ENCODE measurements around the gene BMPER. TPM values are rescaled to one million over a fixed set of nuclear protein-coding genes. Genes with fewer than 3 reads are reported as not detected.

The BMPER gene
- total RNA-seq, 1 donor from 2014 or later: 5.2 TPM

- no peak for TF ChIP-seq POLR2AphosphoS5 (IDR thresholded peaks at IDR 0.05; ENCODE audit: insufficient read depth in 1 of 2, low read depth in 1 of 2)
- no peak for TF ChIP-seq CTCF (IDR thresholded peaks at IDR 0.05)
- no peak for TF ChIP-seq POLR2A (IDR thresholded peaks at IDR 0.05)
- DNase-seq (ENCODE audit: extremely low spot score in 2 of 2): no peak
- Histone ChIP-seq H3K4me3 (no peak overlapping the region), H3K27me3 (no peaks in the 10 kb centered on the region), H3K36me3 (no peaks in the 10 kb centered on the region), H3K27ac (no peak overlapping the region), H3K4me1 (no peaks in the 10 kb centered on the region), H3K9me3 (no peaks in the 10 kb centered on the region)
- intact Hi-C loops (cut with DNase I): no loop called here
These were observed 143.1 kb downstream of the BMPER start for GRCh38 chr7:34048445-34048844.

- DNase-seq (ENCODE audit: extremely low spot score in 2 of 2): no peak
- TF ChIP-seq POLR2AphosphoS5 (IDR thresholded peaks at IDR 0.05; ENCODE audit: insufficient read depth in 1 of 2, low read depth in 1 of 2) (no peak), POLR2A (IDR thresholded peaks at IDR 0.05) (no peak), CTCF (IDR thresholded peaks at IDR 0.05) (no peak)
- intact Hi-C loops (cut with DNase I): no loop called here
- H3K4me1 ChIP-seq: no peaks in the 10 kb centered on the region
- H3K27ac ChIP-seq: no peak overlapping the region
- H3K27me3 ChIP-seq: no peaks in the 10 kb centered on the region
- no peaks in the 10 kb centered on the region for H3K9me3 ChIP-seq
- H3K4me3 ChIP-seq: no peak overlapping the region
- H3K36me3 ChIP-seq: no peaks in the 10 kb centered on the region
These were observed 148.7 kb downstream of the BMPER start for GRCh38 chr7:34054075-34054474.

- H3K36me3 ChIP-seq: no peaks in the 10 kb centered on the region
- intact Hi-C loops (cut with DNase I): no loop called here
- no peak for TF ChIP-seq POLR2A (IDR thresholded peaks at IDR 0.05)
- TF ChIP-seq CTCF (IDR thresholded peaks at IDR 0.05): no peak
- no peak for TF ChIP-seq POLR2AphosphoS5 (IDR thresholded peaks at IDR 0.05; ENCODE audit: insufficient read depth in 1 of 2, low read depth in 1 of 2)
- H3K9me3 ChIP-seq: no peaks in the 10 kb centered on the region
- H3K27me3 ChIP-seq: no peaks in the 10 kb centered on the region
- no peak overlapping the region for H3K4me3 ChIP-seq
- DNase-seq (ENCODE audit: extremely low spot score in 2 of 2): no peak
- H3K4me1 ChIP-seq: no peaks in the 10 kb centered on the region
- H3K27ac ChIP-seq: no peak overlapping the region
These were observed 151.8 kb downstream of the BMPER start for GRCh38 chr7:34057136-34057535.

- no peak overlapping the region for H3K27ac ChIP-seq
- no peaks in the 10 kb centered on the region for H3K9me3 ChIP-seq
- H3K4me3 ChIP-seq: no peak overlapping the region
- TF ChIP-seq CTCF (IDR thresholded peaks at IDR 0.05) (no peak), POLR2A (IDR thresholded peaks at IDR 0.05) (no peak), POLR2AphosphoS5 (IDR thresholded peaks at IDR 0.05; ENCODE audit: insufficient read depth in 1 of 2, low read depth in 1 of 2) (no peak)
- no peaks in the 10 kb centered on the region for H3K36me3 ChIP-seq
- intact Hi-C loops (cut with DNase I): no loop called here
- no peak for DNase-seq (ENCODE audit: extremely low spot score in 2 of 2)
- H3K4me1 ChIP-seq: no peaks in the 10 kb centered on the region
- H3K27me3 ChIP-seq: no peaks in the 10 kb centered on the region
These were observed 152.6 kb downstream of the BMPER start for GRCh38 chr7:34057956-34058355.

GRCh38 chr7:34058801-34059135 lies 153.4 kb downstream of the BMPER start:
- H3K4me3 ChIP-seq: no peak overlapping the region
- no peak for DNase-seq (ENCODE audit: extremely low spot score in 2 of 2)
- no peaks in the 10 kb centered on the region for H3K9me3 ChIP-seq
- H3K4me1 ChIP-seq: no peaks in the 10 kb centered on the region
- H3K36me3 ChIP-seq: no peaks in the 10 kb centered on the region
- TF ChIP-seq CTCF (IDR thresholded peaks at IDR 0.05) (no peak), POLR2AphosphoS5 (IDR thresholded peaks at IDR 0.05; ENCODE audit: insufficient read depth in 1 of 2, low read depth in 1 of 2) (no peak), POLR2A (IDR thresholded peaks at IDR 0.05) (no peak)
- intact Hi-C loops (cut with DNase I): no loop called here
- H3K27me3 ChIP-seq: no peaks in the 10 kb centered on the region
- no peak overlapping the region for H3K27ac ChIP-seq

All from vagina (tissue), 2 donors.